CD4-positive, alpha-beta T cell (primary cell): Measurements from ENCODE around the gene ABCC2. TPM values are rescaled to one million over a fixed set of nuclear protein-coding genes. Genes with fewer than 3 reads are reported as not detected.

Experiments
- ATAC-seq: fragments of 200-7000 bp; cut with Tn5 transposase; one replicate; pipeline ENCODE4 v1.10.0; 2022; ENCODE audit warnings: mild to moderate bottlenecking; ENCODE audit not compliant: poor library complexity
- CTCF ChIA-PET: fragments of 350-600 bp; sonication (Branson Sonifier 250); formaldehyde crosslinking; loops from one replicate; lab custom pipeline; 2021; ENCODE audit warnings: antibody characterized with exemption, inconsistent platforms; lab: Charles Lee
- POLR2A ChIA-PET: fragments of 350-600 bp; sonication (Branson Sonifier 250); formaldehyde crosslinking; loops from one replicate; lab custom pipeline; 2021; ENCODE audit warnings: antibody characterized with exemption, inconsistent platforms; lab: Charles Lee
- DNase-seq, 14 experiments: peaks; one replicate each; pipeline ENCODE4 v3.0.0-alpha.2; 2013 to 2020; ENCODE audit warnings: mixed read lengths in 2 of 14
- H3K27ac ChIP-seq, 2 donors: one replicate each; pipeline versions ENCODE4 v1.5.1 to v1.7.0; 2013; ENCODE audit warnings: low read length in 2 of 2, low read depth in 1 of 2, mild to moderate bottlenecking in 1 of 2
- H3K27me3 ChIP-seq, 2 experiments: 1 replicate in 1 of 2; 2 replicates in 1 of 2; pipeline versions ENCODE4 v1.6.1 to v1.7.0; 2013; ENCODE audit warnings: low read length in 2 of 2, control low read depth in 1 of 2, mild to moderate bottlenecking in 1 of 2, moderate library complexity in 1 of 2; ENCODE audit not compliant: insufficient read depth in 2 of 2, control insufficient read depth in 1 of 2
- H3K36me3 ChIP-seq: one replicate; pipeline ENCODE4 v1.6.1; 2013; ENCODE audit warnings: low read length, control low read depth; ENCODE audit not compliant: insufficient read depth
- H3K4me1 ChIP-seq: one replicate; pipeline ENCODE4 v1.6.1; 2013; ENCODE audit warnings: low read length, control low read depth; ENCODE audit not compliant: insufficient read depth
- H3K4me3 ChIP-seq: one replicate; pipeline ENCODE4 v1.5.1; 2013; ENCODE audit warnings: mild to moderate bottlenecking, low read length, moderate library complexity
- H3K9me3 ChIP-seq, 2 experiments: 1 replicate in 1 of 2; 2 replicates in 1 of 2; pipeline versions ENCODE4 v1.6.1 to v1.7.0; 2013; ENCODE audit warnings: low read length in 2 of 2, mild to moderate bottlenecking in 2 of 2, control low read depth in 1 of 2, moderate library complexity in 1 of 2; ENCODE audit not compliant: control insufficient read depth in 1 of 2, insufficient read depth in 1 of 2
- H3K27ac Mint-ChIP-seq: one replicate; pipeline ENCODE4 v1.8.0; 2020; ENCODE audit warnings: mixed read lengths
- H3K27me3 Mint-ChIP-seq: one replicate; pipeline ENCODE4 v1.8.0; 2021; ENCODE audit warnings: mixed read lengths
- H3K36me3 Mint-ChIP-seq: one replicate; pipeline ENCODE4 v1.8.0; 2021; ENCODE audit warnings: low read depth, mixed read lengths
- H3K4me1 Mint-ChIP-seq: one replicate; pipeline ENCODE4 v1.8.0; 2021; ENCODE audit warnings: low read depth, mixed read lengths
- H3K4me3 Mint-ChIP-seq: one replicate; pipeline ENCODE4 v1.8.0; 2020; ENCODE audit warnings: mild to moderate bottlenecking, mixed read lengths
- H3K9me3 Mint-ChIP-seq: one replicate; pipeline ENCODE4 v1.8.0; 2020; ENCODE audit warnings: mixed read lengths
- CTCF ChIP-seq: fragments of 200-600 bp; IDR thresholded peaks from one replicate; pipeline ENCODE4 v1.8.0; 2022; ENCODE audit warnings: antibody characterized with exemption, mild to moderate bottlenecking
- intact Hi-C, 2 experiments: fragments of 100-400 bp; cut with DNase I in 1 of 2; cut with micrococcal nuclease in 1 of 2; formaldehyde crosslinking; loops; one replicate each; pipeline versions ENCODE4 v1.15.1 to v1.9.0; 2023 to 2025; cut with DNase I, micrococcal nuclease
- total RNA-seq, 174 experiments: library from RNA in 2 of 174; stranded (reverse) in 2 of 174; gene quantifications; one replicate each; pipeline ENCODE4 v1.2.3 and lab custom pipeline; 2021 to 2026

Gene ABCC2
- total RNA-seq, 2 experiments from 2014 or later: 3.0 to 3.4 TPM

- H3K27me3 Mint-ChIP-seq: no peaks in the 10 kb centered on the region
- no peaks in the 10 kb centered on the region for H3K27me3 ChIP-seq
- POLR2A ChIA-PET: interaction anchor here (2.1 to 2.4 kb wide), 2 partner anchors 8 to 120 kb away, joined by 5 to 6 read pairs; partner anchors contain the start of genes COX15, CUTC and SLC25A28
- H3K4me3 Mint-ChIP-seq: no peak overlapping the region
- peaks cover 83% of the 10 kb centered on the region for H3K36me3 ChIP-seq
- H3K27ac ChIP-seq: no peak overlapping the region
- peaks cover 0 to 24% of the 10 kb centered on the region in 2 experiments for H3K9me3 ChIP-seq
- CTCF ChIA-PET: no interaction called here
- no peak for TF ChIP-seq CTCF
- H3K36me3 Mint-ChIP-seq: peaks cover 93% of the 10 kb centered on the region
- ATAC-seq (no peak), DNase-seq (peak in 1 of 14 experiments; percentile 11)
- H3K4me3 ChIP-seq: no peak overlapping the region
- peaks cover 12% of the 10 kb centered on the region for H3K9me3 Mint-ChIP-seq
- H3K4me1 Mint-ChIP-seq: peaks cover 31% of the 10 kb centered on the region
- no peak overlapping the region for H3K27ac Mint-ChIP-seq
- H3K4me1 ChIP-seq: no peaks in the 10 kb centered on the region
- intact Hi-C loops: no loop called here
Observed at GRCh38 chr10:99740260-99740659, 42.2 kb upstream of the ABCC2 start.

GRCh38 chr10:99740933-99741559 is 41.4 kb upstream of the ABCC2 start:
- Mint-ChIP-seq H3K36me3 (peaks cover 95% of the 10 kb centered on the region), H3K27ac (no peak overlapping the region), H3K4me1 (peaks cover 26% of the 10 kb centered on the region), H3K27me3 (no peaks in the 10 kb centered on the region), H3K4me3 (no peak overlapping the region), H3K9me3 (peaks cover 12% of the 10 kb centered on the region)
- TF ChIP-seq CTCF: no peak
- ChIA-PET CTCF (interaction anchor here (1.4 kb wide), 1 partner anchor 9 kb away, joined by 3 read pairs; the partner anchor contains the start of gene CUTC), POLR2A (interaction anchor here (0.7 to 2.4 kb wide), 2 partner anchors 9 to 17 kb away, joined by 4 to 6 read pairs; partner anchors contain the start of genes COX15 and CUTC)
- Histone ChIP-seq H3K9me3 (peaks cover 0 to 24% of the 10 kb centered on the region in 2 experiments), H3K4me1 (no peaks in the 10 kb centered on the region), H3K27me3 (no peaks in the 10 kb centered on the region), H3K27ac (no peak overlapping the region), H3K4me3 (no peak overlapping the region), H3K36me3 (peaks cover 89% of the 10 kb centered on the region)
- no peak for DNase-seq
- intact Hi-C loops: no loop called here
- no peak for ATAC-seq

GRCh38 chr10:99742254-99742653 is 40.2 kb upstream of the ABCC2 start:
- ChIA-PET CTCF (interaction anchor here (2.1 kb wide), 1 partner anchor 10 kb away, joined by 7 read pairs; the partner anchor contains the start of genes COX15 and CUTC), POLR2A (interaction anchor here (1.6 kb wide), 1 partner anchor 10 kb away, joined by 8 read pairs; the partner anchor contains the start of genes COX15 and CUTC)
- intact Hi-C loops: no loop called here
- no peak for TF ChIP-seq CTCF
- Histone ChIP-seq H3K4me1 (no peaks in the 10 kb centered on the region), H3K4me3 (no peak overlapping the region), H3K27ac (no peak overlapping the region), H3K9me3 (peaks cover 0 to 24% of the 10 kb centered on the region in 2 experiments), H3K27me3 (no peaks in the 10 kb centered on the region), H3K36me3 (peaks cover 89% of the 10 kb centered on the region)
- peaks cover 20% of the 10 kb centered on the region for H3K4me1 Mint-ChIP-seq
- H3K27ac Mint-ChIP-seq: no peak overlapping the region
- peaks cover 96% of the 10 kb centered on the region for H3K36me3 Mint-ChIP-seq
- DNase-seq (no peak), ATAC-seq (no peak)
- peaks cover 12% of the 10 kb centered on the region for H3K9me3 Mint-ChIP-seq
- no peaks in the 10 kb centered on the region for H3K27me3 Mint-ChIP-seq
- H3K4me3 Mint-ChIP-seq: no peak overlapping the region
